GM12891 (cell line): ENCODE results near the gene NIF3L1.

ENCODE experiments used
- POLR2A ChIP-seq: IDR thresholded peaks from 2 replicates; pipeline ENCODE4 v1.6.1; 2011; ENCODE audit warnings: low read depth, low read length, control low read depth
- POU2F2 ChIP-seq: IDR thresholded peaks from 2 replicates; pipeline ENCODE4 v1.6.1; 2011; ENCODE audit warnings: low read depth, mild to moderate bottlenecking, control low read depth, low read length, moderate library complexity

DNA sequence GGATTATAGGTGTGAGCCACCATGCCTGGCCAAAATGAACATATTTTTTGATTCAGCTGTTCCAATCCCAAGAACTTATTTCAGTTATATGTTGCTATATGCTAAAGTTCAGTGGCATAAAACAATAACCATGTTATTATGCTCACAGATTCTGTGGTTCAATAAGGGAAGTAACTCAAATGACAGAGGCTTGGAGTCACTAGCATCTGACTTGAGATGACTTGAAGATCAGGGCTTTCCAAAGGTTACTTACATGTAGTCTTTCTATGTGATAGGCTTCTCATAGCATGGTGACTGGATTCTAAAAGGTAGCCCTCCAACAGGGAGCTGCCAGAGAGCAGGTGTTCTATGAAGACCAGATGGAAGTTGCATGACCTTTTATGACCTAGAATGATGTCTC, 41.9 kb upstream of the NIF3L1 start:
- TF ChIP-seq POLR2A (no peak), POU2F2 (no peak)
